Peyer's patch (tissue), 4 donors: ENCODE data around the gene EFEMP2. TPM values are rescaled to one million over a fixed set of nuclear protein-coding genes. Genes with fewer than 3 reads are reported as not detected.

ENCODE experiments used
- DNase-seq, 3 donors: peaks; one replicate each; pipeline ENCODE4 v3.0.0-alpha.2; 2017 to 2019
- H3K27ac ChIP-seq, 4 donors: fragments of 200-600 bp; sonication (generic); one replicate each; pipeline ENCODE4 v1.5.1; 2016 to 2019
- H3K27me3 ChIP-seq, 2 donors: fragments of 200-600 bp; sonication (generic); one replicate each; pipeline ENCODE4 v1.5.1; 2019
- H3K36me3 ChIP-seq, 3 donors: fragments of 200-600 bp; sonication (generic); one replicate each; pipeline ENCODE4 v1.5.1; 2016 to 2019
- H3K4me1 ChIP-seq, 4 donors: fragments of 200-600 bp; sonication (generic); one replicate each; pipeline ENCODE4 v1.5.1; 2016 to 2019
- H3K4me3 ChIP-seq, 4 donors: fragments of 200-600 bp; sonication (generic); 1 replicate in 3 of 4; 2 replicates in 1 of 4; pipeline ENCODE4 v1.5.1; 2016 to 2019; ENCODE audit warnings: mild to moderate bottlenecking in 1 of 4
- H3K9me3 ChIP-seq, 4 donors: fragments of 200-600 bp; sonication (generic); one replicate each; pipeline ENCODE4 v1.5.1; 2016 to 2019; ENCODE audit warnings: mild to moderate bottlenecking in 1 of 4
- CTCF ChIP-seq, 6 experiments: fragments of 450-650 bp in 4 of 6; fragments of 200-600 bp in 2 of 6; sonication (generic) in 1 of 6; IDR thresholded peaks; one replicate each; pipeline ENCODE4 v1.5.1; 2017 to 2019; ENCODE audit warnings: antibody characterized with exemption in 6 of 6, mild to moderate bottlenecking in 3 of 6, moderate library complexity in 1 of 6
- POLR2A ChIP-seq, 2 donors: fragments of 450-650 bp; IDR thresholded peaks; one replicate each; pipeline ENCODE4 v1.5.1; 2017; ENCODE audit warnings: antibody characterized with exemption in 2 of 2, mild to moderate bottlenecking in 2 of 2, moderate library complexity in 2 of 2
- total RNA-seq, 4 donors: library from RNA; depleted of rRNA; stranded (reverse); fragments of >200 nt; gene quantifications; one replicate each; pipeline ENCODE4 v1.1.0, GENCODE V29; 2016

Gene EFEMP2
- total RNA-seq, 4 donors from 2014 or later, result 4.4 to 75.1 (median 12.1) TPM

DNA sequence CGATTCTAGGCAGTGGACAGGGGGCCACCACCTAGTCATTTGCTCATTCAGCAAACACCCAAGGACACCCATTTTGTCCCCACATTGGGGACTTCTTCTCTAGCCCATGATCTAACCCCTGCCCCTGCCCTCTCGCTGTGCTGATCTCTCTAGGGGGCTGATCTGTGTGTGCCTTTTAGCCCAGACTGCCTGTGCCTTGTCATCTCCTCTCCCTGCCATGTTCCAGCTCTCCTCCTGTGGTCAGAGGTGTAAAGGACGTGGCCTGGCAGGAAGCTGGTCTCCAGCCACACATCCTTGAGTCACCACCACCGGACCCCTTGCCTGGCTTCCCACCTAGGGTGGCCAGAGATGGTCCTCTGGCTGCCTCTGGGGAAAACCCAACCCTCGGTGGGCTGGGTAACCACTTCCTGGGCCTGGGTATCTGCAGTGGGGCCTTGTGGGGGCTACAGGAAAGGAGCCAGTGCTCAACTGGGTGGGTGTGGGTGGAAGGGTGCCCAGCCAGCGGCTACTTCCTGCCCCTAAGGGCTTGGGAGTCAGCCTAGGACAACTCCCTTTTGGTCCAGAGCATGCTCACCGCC, 8.3 kb upstream of the EFEMP2 start:
- H3K27me3 ChIP-seq, result no peaks in the 10 kb centered on the region
- peak overlapping the region in 1 of 4 donors; percentile 21 for H3K27ac ChIP-seq
- no peak overlapping the region for H3K4me3 ChIP-seq
- H3K4me1 ChIP-seq, result peaks cover 0 to 13% (median 4%) of the 10 kb centered on the region in 4 donors
- TF ChIP-seq CTCF (IDR thresholded peaks at IDR 0.05) (no peak), POLR2A (IDR thresholded peaks at IDR 0.05) (no peak)
- H3K36me3 ChIP-seq, result peaks cover 0 to 32% (median 0%) of the 10 kb centered on the region in 3 donors
- DNase-seq, result no peak
- H3K9me3 ChIP-seq, result no peaks in the 10 kb centered on the region

DNA sequence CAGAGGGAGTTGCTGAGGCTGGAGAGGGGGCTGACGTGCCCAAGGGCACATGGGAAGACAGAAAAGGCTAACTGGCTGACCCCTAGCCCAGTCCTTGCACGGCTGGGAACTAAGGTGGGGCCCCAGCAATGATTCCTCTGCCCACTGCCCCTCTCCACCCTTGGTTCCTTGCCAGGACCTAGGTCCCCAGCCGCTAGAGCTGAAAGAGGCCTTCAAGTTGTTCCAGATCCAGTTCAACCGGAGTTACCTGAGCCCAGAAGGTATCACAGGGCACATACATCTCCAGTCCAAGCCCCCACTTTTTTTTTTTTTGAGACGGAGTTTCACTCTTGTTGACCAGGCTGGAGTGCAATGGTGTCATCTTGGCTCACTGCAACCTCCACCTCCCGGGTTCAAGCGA, 7.4 kb upstream of the EFEMP2 start:
- no peaks in the 10 kb centered on the region for H3K27me3 ChIP-seq

GRCh38 chr11:65879617-65880016, 7.0 kb upstream of the EFEMP2 start, which contains the start of gene CTSW:
TSS of gene CTSW (plus strand) at chr11:65879837. CDS start at chr11:65879855, 18 bp downstream.
- TF ChIP-seq POLR2A (IDR thresholded peaks at IDR 0.05), result no peak
- TF ChIP-seq CTCF (IDR thresholded peaks at IDR 0.05), result no peak
- H3K27ac ChIP-seq, result peak within 1 kb of the TSS in 1 of 4 donors; percentile 21

More for the DNA sequence above, 7.4 kb upstream of the EFEMP2 start:
- Histone ChIP-seq H3K36me3 (peaks cover 0 to 26% (median 0%) of the 10 kb centered on the region in 3 donors), H3K9me3 (no peaks in the 10 kb centered on the region), H3K27ac (peak overlapping the region in 1 of 4 donors; percentile 14), H3K4me1 (peaks cover 0 to 8% (median 2%) of the 10 kb centered on the region in 4 donors), H3K4me3 (no peak overlapping the region)
- no peak for DNase-seq
- TF ChIP-seq CTCF (IDR thresholded peaks at IDR 0.05) (no peak), POLR2A (IDR thresholded peaks at IDR 0.05) (no peak)

GRCh38 chr11:65873318-65874156, 937 bp upstream of the EFEMP2 start:
- DNase-seq, result peak; percentile 96 to 98 (median 97)
- peak overlapping the region; percentile 33 to 58 (median 54) for H3K4me3 ChIP-seq
- no peaks in the 10 kb centered on the region for H3K9me3 ChIP-seq
- H3K27ac ChIP-seq, result peak overlapping the region; percentile 62 to 85 (median 78)
- H3K27me3 ChIP-seq, result no peaks in the 10 kb centered on the region
- peak in 2 of 6 experiments; percentile 7 to 12 for TF ChIP-seq CTCF (IDR thresholded peaks at IDR 0.05)
- peak; percentile 58 to 86 for TF ChIP-seq POLR2A (IDR thresholded peaks at IDR 0.05)
- no peaks in the 10 kb centered on the region for H3K36me3 ChIP-seq
- peaks cover 0 to 22% (median 9%) of the 10 kb centered on the region in 4 donors for H3K4me1 ChIP-seq

More at GRCh38 chr11:65879617-65880016, 7.0 kb upstream of the EFEMP2 start, which contains the start of gene CTSW:
- Histone ChIP-seq H3K36me3 (peaks cover 0 to 26% (median 0%) of the 10 kb centered on the region in 3 donors), H3K27me3 (no peaks in the 10 kb centered on the region), H3K4me1 (peaks cover 0 to 5% (median 0%) of the 10 kb centered on the region in 4 donors), H3K9me3 (no peaks in the 10 kb centered on the region), H3K4me3 (no peak within 1 kb of the TSS)
- no peak for DNase-seq

GRCh38 chr11:65871811-65872548, 620 bp downstream of the EFEMP2 start:
- H3K4me1 ChIP-seq, result peaks cover 0 to 22% (median 9%) of the 10 kb centered on the region in 4 donors

More at GRCh38 chr11:65871811-65872548, 620 bp downstream of the EFEMP2 start:
- peak in 1 of 3 donors; percentile 48 for DNase-seq
- Histone ChIP-seq H3K9me3 (no peaks in the 10 kb centered on the region), H3K27ac (peak overlapping the region; percentile 62 to 85 (median 78)), H3K36me3 (peaks cover 0 to 4% (median 0%) of the 10 kb centered on the region in 3 donors), H3K4me3 (peak overlapping the region; percentile 33 to 58 (median 54)), H3K27me3 (no peaks in the 10 kb centered on the region)
- TF ChIP-seq CTCF (IDR thresholded peaks at IDR 0.05), result no peak
- no peak for TF ChIP-seq POLR2A (IDR thresholded peaks at IDR 0.05)
